ENCODE measurements around the gene LATS2.

- TF ChIP-seq, protein P1, sequence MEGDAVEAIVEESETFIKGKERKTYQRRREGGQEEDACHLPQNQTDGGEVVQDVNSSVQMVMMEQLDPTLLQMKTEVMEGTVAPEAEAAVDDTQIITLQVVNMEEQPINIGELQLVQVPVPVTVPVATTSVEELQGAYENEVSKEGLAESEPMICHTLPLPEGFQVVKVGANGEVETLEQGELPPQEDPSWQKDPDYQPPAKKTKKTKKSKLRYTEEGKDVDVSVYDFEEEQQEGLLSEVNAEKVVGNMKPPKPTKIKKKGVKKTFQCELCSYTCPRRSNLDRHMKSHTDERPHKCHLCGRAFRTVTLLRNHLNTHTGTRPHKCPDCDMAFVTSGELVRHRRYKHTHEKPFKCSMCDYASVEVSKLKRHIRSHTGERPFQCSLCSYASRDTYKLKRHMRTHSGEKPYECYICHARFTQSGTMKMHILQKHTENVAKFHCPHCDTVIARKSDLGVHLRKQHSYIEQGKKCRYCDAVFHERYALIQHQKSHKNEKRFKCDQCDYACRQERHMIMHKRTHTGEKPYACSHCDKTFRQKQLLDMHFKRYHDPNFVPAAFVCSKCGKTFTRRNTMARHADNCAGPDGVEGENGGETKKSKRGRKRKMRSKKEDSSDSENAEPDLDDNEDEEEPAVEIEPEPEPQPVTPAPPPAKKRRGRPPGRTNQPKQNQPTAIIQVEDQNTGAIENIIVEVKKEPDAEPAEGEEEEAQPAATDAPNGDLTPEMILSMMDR (IDR thresholded peaks at IDR 0.05; ENCODE audit: low read depth, low read length), result no peak
- TF ChIP-seq POLR2A (IDR thresholded peaks at IDR 0.05; ENCODE audit: extremely low read depth, insufficient read length) (no peak), MYC (IDR thresholded peaks at IDR 0.05; ENCODE audit: low read depth, low read length) (no peak)
- TF ChIP-seq, protein P2, sequence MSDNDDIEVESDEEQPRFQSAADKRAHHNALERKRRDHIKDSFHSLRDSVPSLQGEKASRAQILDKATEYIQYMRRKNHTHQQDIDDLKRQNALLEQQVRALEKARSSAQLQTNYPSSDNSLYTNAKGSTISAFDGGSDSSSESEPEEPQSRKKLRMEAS (IDR thresholded peaks at IDR 0.05; ENCODE audit: low read depth, low read length), result no peak
Observed at GRCh38 chr13:21040120-21040826, 21.1 kb downstream of the LATS2 start.
